Stimulated activated CD4-positive, alpha-beta T cell treated with anti-CD3 and anti-CD28 coated beads, TNF-alpha, amount 100 ng/mL, for 48 hours (primary cell): Measurements from ENCODE around the gene NDUFV3.
"Not testable (repeated sequence)": the region's sequence is repeated elsewhere in the genome, so short reads cannot be mapped to it uniquely, and the experiment has no call there.

ENCODE experiments used
- DNase-seq, 3 donors: peaks; one replicate each; pipeline ENCODE4 v3.0.0-alpha.2; 2020; ENCODE audit warnings: low read depth in 3 of 3

NDUFV3 gene

DNA sequence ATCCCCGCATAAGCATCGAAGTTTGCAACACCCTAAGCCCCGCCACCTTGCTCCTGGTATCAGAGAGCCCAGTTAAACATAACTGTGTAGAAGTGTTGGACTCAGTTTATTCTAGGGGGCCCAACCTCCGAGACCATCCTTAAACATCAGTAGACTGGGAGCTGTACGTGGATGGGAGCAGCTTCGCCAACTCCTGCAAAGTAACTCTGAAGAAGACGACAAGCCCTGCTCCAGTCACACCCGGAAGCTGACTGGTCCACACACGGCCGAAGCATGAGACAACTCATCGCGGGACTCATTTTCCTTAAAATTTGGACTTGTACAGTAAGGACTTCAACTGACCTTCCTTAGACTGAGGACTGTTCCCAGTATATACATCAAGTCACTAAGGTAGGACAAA is 40.9 kb downstream of the NDUFV3 start:
- not testable (repeated sequence) for DNase-seq

DNA sequence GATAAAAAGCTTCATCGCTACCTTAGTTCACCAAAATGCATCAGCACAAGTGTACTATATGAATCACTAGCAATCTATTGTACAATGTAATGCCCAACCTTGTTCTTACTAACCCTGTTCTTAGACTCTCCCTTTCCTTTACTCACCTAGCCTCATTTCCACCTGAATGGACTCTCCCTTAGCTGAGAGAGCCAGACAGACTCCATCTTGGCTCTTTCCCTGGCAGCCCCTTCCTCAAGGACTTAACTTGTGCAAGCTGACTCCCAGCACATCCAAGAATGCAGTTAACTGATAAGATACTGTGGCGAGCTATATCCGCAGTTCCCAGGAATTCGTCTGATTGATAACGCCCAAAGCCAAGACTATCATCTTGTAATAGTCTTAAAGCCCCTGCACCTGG is 43.3 kb downstream of the NDUFV3 start:
- not testable (repeated sequence) for DNase-seq

DNA sequence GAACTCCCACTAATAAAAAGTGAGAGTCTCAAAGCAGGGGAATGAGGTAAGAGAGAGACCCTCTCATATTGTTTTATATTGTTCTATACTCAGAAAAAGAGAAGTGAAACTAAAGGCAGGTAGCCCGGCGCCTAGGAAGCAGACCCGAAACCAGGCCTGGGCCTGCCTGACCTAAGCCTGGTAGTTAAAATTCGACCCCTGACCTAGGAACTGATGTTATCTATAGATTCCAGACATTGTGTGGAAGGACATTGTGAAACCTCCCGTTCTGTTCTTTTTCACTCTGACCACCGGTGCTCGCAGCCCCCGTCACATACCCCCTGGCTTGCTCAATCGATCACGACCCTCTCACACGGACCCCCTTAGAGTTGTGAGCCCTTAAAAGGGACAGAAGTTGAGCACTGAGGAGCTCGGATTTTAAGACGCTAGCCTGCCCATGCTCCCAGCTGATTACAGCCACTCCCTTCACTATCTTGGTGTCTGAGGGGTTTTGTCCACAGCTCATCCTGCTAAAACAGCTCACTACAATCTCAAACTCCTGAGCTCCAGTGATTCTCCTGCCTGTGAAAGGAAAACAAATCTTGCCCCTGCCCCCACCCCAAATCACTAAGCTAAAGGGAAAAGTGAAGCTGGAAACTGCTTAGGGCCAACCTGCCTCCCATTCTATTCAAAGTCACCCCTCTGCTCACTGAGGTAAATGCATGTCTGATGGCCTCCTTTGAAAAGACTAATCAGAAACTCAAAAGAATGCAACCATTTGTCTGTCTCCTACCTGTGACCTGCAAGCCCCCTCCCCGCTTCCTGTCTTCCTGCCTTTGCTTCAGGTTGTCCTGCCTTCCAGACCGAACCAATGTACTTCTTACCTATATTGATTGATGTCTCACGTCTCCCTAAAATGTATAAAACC is 44.2 kb downstream of the NDUFV3 start:
- DNase-seq, result not testable (repeated sequence)

DNA sequence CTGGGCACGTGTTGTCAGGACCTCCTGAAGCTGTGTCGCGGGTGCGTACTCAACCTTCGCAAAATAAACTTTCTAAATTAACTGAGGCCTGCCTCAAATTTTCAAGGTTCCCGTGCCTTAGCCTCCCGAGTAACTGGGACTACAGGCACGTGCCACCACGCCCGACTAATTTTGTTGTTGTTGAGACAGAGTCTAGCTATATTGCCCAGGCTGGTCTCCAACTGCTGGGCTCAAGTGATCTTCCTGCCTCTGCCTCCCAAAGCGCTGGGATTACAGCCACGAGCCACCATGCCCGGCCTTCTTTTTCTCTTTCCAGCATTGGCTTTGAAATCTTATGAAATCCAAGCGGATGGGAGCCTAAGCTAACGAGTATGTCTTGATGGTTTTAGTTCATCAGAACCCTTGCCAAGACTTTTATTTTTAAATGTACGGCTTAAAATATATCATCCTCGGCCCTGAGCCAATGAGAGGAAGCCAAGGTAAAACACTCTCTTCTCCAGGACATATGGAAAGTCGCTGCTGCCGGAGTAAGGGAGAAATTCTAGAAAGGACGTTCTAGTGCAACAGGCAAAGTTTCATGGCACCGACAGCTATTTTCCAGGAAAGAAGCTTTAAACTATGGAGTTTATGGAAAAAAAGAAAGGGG is 45.0 kb downstream of the NDUFV3 start:
- no peak for DNase-seq

DNA sequence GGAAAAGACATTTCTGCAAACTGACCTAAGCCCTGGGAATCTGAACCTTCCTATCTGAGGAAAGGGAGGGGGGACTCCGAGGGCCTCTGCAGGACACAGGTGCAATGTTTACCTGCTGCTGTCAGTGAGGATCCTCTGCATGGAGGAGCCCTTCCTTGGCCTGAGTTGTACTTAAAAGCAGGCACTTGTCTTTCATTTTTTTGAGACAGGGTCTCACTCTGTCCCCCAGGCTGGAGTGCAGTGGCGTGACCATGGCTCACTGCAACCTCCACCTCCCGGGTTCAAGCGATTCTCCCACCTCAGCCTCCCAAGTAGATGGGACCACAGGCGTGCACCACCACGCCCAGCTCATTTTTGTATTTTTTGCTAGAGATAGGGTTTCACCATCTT is 45.5 kb downstream of the NDUFV3 start:
- DNase-seq, result not testable (repeated sequence)

DNA sequence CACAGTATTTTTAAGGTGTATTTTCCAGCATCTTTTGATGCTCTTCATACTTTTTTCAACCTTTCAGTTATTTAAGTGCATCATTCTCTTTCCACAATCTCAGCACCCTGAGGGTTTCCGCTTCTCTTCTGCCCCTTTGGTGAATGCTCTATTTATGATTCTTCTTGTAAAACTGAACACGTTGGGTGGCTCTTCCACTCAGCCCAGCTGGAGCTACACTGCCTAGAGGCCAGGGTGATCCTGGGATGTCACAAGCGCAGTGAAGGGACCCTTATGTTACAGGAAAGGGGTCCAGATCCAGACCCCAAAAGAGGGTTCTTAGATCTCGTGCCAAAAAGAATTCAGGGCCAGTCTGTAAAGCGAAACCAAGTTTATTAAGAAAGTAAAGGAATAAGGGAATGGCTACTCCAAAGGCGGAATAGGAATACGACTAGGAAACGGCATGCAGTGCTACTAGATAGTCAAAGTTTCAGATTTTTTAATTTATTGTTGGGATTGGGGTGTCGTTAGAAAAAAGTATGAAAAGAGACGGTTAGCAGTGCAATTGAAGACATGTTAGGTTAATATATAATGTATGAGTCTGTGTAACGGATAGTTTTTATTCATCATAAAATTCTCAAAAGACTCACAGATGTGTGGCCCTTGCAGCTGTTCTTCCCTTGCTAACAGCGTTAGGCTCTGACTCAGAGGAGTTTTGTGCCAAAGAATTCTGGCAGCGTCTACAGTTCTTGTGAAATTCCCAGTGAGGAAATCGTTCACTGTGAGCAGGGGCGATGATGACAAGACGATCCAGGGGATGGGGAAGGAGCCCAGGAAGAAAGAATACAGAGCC is 46.7 kb downstream of the NDUFV3 start:
- DNase-seq, result no peak

DNA sequence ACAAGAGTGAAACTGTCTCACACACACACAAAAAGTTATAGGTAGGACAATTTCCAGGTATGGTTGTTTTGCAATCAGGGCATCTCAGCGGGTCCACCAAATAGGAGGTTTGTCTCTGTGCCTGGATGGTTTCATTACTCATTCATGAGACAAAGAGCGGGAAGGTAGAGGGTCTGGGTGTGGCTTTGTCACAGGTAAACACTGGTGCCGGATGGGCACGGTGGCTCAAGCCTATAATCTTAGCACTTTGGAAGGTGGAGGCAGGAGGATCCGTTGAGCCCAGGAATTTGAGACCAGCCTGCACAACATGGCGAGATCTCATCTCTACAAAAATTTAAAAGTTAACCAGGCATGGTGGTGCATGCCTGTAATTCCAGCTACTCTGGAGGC is 48.6 kb downstream of the NDUFV3 start:
- no peak for DNase-seq

DNA sequence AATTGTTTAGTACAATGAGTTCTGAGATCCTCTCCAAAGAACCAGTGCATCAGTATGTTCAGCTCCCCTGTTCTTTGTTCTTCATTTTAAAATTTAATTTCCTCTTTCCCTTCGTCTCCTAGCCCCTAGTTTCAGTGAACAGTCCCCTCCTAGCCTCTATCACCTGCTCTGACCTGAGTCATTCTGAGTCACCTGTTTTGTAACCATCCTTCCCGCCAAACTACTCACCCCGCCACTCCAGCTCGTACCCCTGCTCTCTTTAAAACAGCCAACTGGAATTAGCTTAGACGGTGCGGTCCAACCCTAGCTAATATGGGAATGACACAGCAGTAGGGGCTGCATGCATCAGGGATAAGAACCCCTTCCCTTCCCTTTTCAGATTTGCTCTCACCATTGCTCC is 49.1 kb downstream of the NDUFV3 start:
- DNase-seq, result no peak

DNA sequence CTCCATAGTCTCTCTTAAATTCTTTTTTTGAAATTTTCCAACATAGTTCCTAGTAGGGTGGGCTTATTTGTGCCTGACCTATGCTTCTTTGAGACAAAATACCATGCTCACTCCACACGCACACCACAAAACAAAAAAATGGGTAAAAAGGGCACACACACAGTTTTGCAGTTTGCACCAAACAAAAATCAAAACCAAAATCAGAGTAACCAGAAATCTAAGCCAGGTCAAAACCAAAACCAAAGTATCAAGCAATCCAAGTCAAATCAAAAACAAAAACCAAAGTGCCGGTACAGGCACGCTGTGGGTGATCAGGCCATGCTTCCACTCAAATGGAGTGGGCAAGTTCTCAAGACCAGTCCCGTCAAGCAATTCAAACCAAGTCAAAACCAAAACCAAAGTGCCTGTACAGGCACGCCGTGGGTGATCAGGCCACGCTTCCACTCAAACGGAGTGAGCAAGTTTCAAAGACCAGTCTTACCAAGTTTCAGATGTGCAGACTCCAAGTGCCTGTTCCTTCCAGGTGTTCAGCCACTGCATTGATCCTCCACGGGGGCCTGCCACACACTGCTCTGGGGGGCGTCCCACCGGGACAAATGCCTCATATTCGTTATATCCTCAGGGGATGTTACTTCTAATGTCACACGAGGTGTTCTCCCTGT is 56.1 kb downstream of the NDUFV3 start:
- DNase-seq, result not testable (repeated sequence)

DNA sequence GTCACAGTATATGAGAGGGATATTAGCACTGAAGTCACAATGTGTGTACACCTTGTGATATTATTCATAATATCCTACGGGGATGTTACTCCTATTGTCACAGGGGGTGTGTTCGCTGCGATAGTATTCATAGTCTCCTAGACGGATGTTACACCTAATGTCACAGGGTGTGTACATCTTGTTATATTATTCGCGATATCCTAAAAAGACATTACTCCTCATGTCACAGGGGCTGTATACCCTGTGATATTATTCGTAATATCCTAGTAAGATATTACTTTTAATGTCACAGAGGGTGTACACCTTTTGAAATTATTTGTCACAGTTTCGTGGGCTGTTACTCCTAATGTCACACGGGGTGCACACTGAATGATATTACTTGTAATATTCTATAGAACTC is 58.1 kb downstream of the NDUFV3 start:
- not testable (repeated sequence) for DNase-seq

DNA sequence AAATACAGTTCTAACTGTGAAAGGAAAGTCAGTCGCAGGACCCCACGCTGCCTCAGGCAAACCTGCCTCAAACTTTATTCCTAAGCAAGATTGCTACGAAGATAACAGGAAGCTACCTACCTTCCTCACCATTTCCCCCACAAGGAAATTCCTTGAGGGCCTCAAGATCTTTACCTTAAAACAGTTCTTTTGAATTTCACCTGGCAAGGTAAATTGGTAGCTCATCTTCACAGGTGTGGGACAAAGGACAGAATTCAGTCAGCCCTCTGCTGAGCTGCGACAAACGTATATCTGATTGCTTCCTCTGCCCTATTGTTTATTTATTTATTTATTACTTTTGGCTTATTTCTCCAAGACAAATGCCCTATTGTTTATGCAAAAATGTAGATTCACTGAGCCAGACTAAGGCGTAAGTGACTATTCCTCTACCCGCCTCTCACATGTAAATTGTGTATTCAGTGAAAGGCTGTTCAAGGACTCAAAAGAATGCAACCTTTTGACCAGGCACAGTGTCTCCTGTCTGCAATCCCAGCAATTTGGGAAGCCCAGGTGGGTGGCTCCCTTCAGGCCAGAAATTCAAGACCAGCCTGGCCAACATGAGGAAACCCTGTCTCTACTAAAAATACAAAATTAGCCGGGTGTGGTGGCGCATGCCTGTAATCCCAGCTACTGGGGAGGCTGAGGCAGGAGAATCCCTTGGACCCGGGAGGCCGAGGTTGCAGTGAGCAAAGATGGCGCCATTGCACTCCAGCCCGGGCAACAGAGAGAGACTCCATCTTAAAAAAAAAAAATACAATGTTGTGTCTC is 63.9 kb downstream of the NDUFV3 start:
- no peak for DNase-seq

DNA sequence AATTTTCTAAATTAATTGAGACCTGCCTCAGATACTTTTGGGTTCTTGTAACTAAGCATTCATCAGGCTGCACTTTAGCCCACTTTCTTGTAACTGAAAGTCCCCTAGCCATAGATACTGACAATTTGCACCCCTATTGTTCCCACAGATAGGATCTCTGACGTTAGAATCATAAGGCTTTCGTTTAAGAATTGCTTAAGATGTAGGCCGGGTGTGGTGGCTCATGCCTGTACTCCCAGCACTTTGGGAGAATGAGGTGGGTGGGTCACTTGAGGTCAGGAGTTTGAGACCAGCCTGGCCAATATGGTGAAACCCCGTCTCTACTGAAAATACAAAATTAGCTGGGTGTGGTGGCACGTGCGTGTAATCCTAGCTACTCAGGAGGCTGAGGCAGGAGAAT is 65.0 kb downstream of the NDUFV3 start:
- not testable (repeated sequence) for DNase-seq

DNA sequence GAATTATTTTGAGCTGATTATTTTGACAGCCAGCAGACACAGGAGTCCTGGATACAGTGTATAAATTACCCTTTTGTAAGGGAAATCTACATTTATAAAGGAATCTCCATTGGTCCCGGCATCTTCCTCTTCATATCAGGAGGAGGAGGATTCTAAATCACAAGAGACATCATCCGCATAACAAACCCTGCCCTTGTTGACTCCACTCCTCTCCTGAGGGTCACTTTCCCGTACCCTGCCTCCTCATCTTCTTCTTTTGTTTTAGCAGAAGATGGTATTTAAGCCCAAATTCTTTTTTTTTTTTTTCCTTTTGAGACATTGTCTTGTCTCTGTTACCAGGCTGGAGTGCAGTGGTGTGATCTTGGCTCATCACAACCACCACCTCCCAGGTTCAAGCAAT is 66.6 kb downstream of the NDUFV3 start:
- DNase-seq, result no peak

DNA sequence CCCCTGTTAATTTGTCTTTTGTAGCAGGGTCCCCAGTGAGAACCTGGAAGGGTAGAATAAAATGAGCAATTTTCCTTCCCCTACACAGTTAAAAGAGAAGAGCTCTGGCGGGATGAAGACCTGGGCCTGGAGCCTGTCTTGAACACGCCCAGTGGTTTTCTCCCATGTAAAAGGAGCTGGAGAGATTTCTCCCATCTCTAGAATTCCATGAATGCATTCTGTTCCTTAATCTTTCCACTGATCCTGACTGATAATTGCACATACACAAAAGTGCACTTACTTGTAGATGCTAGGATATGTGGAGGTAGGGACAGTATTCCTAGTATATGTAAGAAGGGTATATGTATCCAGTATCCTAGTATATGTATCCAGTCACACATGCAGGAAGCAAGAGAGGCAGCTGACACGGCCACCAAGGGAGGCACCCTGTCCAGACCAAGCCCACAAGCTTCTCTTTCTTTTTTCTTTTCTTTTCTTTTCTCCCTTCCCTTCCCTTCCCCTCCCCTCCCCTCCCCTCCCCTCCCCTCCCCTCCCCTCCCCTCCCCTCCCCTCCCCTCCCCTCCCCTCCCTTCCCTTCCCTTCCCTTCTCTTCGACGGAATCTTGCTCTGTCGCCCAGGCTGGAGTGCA is 69.4 kb downstream of the NDUFV3 start:
- DNase-seq, result no peak
